C4-2B (cell line): ENCODE measurements around the gene FAM13B.

ENCODE experiments used
- ZFX ChIP-seq: fragments of 450-650 bp; IDR thresholded peaks from 2 replicates; pipeline ENCODE4 v1.6.1; 2017
- TF ChIP-seq, protein P1 (sequence below): fragments of 450-650 bp; conservative IDR thresholded peaks from 2 replicates; pipeline ENCODE4 v1.5.1; 2017; ENCODE audit warnings: mild to moderate bottlenecking

DNA sequence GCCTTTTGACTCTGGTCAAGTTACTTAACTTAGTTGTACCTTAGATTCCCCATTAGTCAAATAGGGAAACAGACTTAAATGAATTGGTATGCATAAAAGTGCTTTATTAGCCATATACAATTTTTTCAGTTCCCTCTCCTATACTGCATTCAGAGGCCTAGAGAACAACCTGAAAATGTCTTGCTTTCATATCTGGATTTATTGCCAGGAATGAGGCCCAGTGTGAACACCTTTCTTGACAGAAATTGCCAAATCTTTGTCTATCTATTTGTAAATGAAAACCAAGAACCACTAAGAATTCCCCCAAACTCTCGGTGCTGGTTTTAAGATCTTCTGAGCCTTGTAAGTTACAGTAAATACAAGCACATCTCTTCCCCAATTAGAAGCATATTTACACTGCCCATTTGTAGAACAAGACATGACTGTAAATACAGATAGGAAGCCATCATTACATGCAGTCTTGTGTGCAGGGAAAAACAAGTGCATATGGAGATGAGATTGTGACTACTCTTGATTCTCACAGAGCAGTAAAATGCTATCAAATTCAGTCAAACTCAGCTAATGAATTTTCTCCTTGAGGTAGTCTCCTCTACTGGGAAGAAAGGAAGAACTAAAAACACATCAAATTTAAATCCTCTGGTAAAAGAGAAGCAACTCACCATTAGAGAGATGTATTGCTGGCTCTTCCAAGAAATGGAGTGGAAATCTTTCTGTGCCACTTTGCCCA lies 5.2 kb upstream of the FAM13B start:
- TF ChIP-seq, protein P1, sequence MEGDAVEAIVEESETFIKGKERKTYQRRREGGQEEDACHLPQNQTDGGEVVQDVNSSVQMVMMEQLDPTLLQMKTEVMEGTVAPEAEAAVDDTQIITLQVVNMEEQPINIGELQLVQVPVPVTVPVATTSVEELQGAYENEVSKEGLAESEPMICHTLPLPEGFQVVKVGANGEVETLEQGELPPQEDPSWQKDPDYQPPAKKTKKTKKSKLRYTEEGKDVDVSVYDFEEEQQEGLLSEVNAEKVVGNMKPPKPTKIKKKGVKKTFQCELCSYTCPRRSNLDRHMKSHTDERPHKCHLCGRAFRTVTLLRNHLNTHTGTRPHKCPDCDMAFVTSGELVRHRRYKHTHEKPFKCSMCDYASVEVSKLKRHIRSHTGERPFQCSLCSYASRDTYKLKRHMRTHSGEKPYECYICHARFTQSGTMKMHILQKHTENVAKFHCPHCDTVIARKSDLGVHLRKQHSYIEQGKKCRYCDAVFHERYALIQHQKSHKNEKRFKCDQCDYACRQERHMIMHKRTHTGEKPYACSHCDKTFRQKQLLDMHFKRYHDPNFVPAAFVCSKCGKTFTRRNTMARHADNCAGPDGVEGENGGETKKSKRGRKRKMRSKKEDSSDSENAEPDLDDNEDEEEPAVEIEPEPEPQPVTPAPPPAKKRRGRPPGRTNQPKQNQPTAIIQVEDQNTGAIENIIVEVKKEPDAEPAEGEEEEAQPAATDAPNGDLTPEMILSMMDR, result no peak
- TF ChIP-seq ZFX, result no peak
